Stimulated activated naive B cell treated with anti-CD40 and anti-IgM and Interleukin-4, amounts not matched to agents 10 μg/mL and 1 μg/mL and 100 μg/mL, for 72 hours (primary cell): ENCODE data around the gene OLFML2A.

Source experiments
- ATAC-seq, 2 donors: fragments of 150-1000 bp; cut with Tn5 transposase; replicated peaks; 2 replicates each; pipeline ENCODE4 v1.10.0; 2021; ENCODE audit warnings: moderate library complexity in 1 of 2
- DNase-seq: peaks from one replicate; pipeline ENCODE4 v3.0.0; 2021
- H3K27ac Mint-ChIP-seq: one replicate; pipeline ENCODE4 v1.8.0; 2022; ENCODE audit warnings: mild to moderate bottlenecking, mixed read lengths
- H3K27me3 Mint-ChIP-seq, 2 donors: one replicate each; pipeline ENCODE4 v1.8.0; 2022; ENCODE audit warnings: mixed read lengths in 2 of 2
- H3K36me3 Mint-ChIP-seq, 2 donors: one replicate each; pipeline ENCODE4 v1.8.0; 2022; ENCODE audit warnings: mixed read lengths in 2 of 2, mild to moderate bottlenecking in 1 of 2
- H3K4me1 Mint-ChIP-seq, 2 donors: one replicate each; pipeline ENCODE4 v1.8.0; 2022; ENCODE audit warnings: mixed read lengths in 2 of 2, mild to moderate bottlenecking in 1 of 2
- H3K4me3 Mint-ChIP-seq, 2 donors: one replicate each; pipeline ENCODE4 v1.8.0; 2022; ENCODE audit warnings: mild to moderate bottlenecking in 2 of 2, mixed read lengths in 2 of 2, moderate library complexity in 1 of 2
- H3K9me3 Mint-ChIP-seq, 2 donors: one replicate each; pipeline ENCODE4 v1.8.0; 2022; ENCODE audit warnings: mixed read lengths in 2 of 2, mild to moderate bottlenecking in 1 of 2

OLFML2A gene

DNA sequence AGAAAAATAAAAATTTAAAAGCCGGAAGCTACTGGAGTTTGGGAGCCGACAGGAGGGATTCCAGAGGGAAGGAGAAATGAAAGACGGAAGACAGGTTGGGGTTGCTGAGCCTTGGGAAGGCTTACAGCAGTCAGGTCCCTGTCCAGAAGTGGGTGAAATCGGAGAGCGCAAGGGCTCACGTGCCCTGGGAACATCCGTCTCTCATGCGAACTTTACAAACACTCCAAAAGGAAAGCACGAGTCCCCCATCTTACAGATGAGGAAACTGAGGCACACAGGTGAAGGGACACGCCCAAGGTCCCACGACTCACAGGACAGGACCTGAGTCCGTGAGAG is 347 bp upstream of the OLFML2A start:
- no peak for DNase-seq
- H3K27me3 Mint-ChIP-seq: peaks cover 18 to 29% of the 10 kb centered on the region in 2 donors
- H3K27ac Mint-ChIP-seq: peak overlapping the region; percentile 70
- peaks cover 8 to 29% of the 10 kb centered on the region in 2 donors for H3K4me1 Mint-ChIP-seq
- no peak for ATAC-seq
- no peaks in the 10 kb centered on the region for H3K36me3 Mint-ChIP-seq
- no peaks in the 10 kb centered on the region for H3K9me3 Mint-ChIP-seq
- peak overlapping the region; percentile 79 to 87 for H3K4me3 Mint-ChIP-seq

DNA sequence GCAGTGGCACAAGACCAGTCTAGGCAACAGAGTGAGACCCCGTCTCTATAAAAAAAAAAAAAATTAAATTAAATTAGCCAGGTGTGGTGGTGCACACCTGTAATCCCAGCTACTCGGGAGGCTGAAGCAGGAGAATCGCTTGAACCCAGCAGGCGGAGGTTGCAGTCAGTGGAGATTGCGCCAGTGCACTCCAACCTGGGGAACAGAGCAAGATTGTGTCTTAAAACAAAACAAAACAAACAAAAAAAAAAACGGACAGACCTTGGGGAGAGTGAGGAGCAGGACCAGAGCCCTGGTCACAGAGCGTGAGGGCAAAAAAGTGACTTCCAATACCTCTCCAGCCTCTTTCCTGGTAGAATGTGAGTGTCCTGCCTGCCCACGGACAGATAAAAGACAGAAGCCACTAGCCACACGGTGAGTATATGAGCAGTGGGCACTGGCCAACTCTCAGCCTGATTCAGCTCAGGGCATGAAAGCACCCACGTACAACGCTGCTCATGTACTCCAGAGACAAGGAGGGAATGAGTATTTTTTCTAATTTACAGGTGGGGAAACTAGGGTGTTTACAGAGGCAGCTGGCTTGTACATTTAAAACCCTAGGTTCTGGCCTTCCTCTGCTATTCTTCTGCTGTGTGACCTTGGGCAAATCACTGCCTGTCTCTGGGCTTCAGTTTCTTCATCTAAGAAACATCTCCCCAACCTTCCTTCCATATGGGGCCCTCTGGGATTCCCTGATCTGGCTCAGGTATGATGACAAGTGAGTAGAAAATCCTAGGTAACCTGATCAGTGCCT is 1.8 kb downstream of the OLFML2A start:
- DNase-seq: no peak
- H3K27ac Mint-ChIP-seq: no peak overlapping the region
- peaks cover 12 to 21% of the 10 kb centered on the region in 2 donors for H3K27me3 Mint-ChIP-seq
- no peaks in the 10 kb centered on the region for H3K36me3 Mint-ChIP-seq
- H3K4me3 Mint-ChIP-seq: no peak overlapping the region
- no peaks in the 10 kb centered on the region for H3K9me3 Mint-ChIP-seq
- no peak for ATAC-seq
- peaks cover 5 to 21% of the 10 kb centered on the region in 2 donors for H3K4me1 Mint-ChIP-seq

DNA sequence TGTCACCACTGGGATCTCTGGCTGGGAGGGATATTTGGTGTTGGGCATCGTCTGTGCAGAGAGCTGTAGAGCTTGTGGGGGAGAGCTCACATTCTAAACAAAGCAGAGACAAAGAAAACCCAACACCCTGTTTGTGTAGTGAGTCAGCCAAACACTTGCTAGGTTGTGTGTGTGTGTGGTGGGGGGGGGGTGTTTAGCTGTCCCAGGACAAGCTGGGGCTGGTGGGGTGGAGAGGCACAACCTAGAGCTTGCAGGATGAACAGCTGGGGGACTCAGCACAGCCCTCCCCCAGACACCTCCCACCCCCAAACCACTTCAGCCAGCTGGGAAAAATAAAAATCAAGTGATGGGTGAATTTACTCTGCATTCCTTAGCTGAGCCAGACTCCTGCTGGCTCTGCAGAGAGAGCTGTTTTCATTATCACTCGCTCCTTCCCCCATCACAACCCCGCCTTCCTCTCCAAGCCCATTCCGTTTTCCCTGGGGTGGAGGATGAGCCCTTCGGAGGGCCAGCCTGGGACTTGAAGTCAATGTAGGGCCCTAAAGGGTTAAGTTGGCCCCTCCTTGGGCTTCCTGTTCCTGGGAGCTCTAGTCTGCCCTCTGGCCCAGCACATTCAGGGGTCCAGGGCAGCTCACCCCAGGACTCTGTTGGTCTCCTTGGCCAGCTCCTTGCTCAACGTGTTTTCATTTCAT is 2.6 kb downstream of the OLFML2A start:
- H3K27ac Mint-ChIP-seq: no peak overlapping the region
- H3K27me3 Mint-ChIP-seq: peaks cover 12 to 21% of the 10 kb centered on the region in 2 donors
- DNase-seq (no peak), ATAC-seq (no peak)
- no peaks in the 10 kb centered on the region for H3K9me3 Mint-ChIP-seq
- H3K4me3 Mint-ChIP-seq: no peak overlapping the region
- H3K36me3 Mint-ChIP-seq: no peaks in the 10 kb centered on the region
- peaks cover 5 to 15% of the 10 kb centered on the region in 2 donors for H3K4me1 Mint-ChIP-seq

DNA sequence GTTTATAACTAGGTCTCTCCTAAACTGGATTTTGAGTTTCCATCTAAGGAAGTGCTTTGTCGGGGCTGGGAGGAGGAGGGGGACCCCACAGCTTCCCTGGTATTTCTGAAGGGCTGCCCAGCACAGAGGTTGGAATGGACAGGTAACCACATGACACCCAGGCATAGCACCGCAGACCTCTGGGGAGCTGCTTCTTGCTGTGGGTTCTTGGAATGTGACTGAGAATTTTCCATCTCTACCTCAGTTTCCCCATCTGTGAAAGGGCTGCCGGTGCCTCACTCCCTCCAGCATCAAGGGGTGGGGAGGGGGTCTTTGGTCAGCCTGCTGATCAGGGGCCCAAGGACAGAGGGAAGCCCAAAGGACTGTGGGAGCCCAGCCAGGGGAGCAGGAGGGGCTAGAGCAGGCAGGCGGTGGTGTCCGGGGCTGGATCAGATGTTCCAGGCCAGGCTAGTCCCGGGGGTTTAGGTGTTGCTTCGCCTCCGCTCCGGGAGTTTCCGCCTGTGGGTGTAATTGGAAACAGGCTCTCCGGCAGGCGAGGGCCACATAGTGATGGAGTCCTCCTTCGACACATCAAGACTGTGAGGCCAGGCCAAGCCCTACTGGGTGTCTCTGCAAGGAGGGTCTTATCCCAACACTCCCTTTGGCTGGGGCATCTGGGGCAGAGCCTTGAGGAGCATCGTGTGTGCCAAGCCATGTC is 3.3 kb downstream of the OLFML2A start:
- Mint-ChIP-seq H3K4me1 (peaks cover 5 to 11% of the 10 kb centered on the region in 2 donors), H3K27ac (no peak overlapping the region), H3K27me3 (peaks cover 12 to 21% of the 10 kb centered on the region in 2 donors), H3K36me3 (no peaks in the 10 kb centered on the region), H3K4me3 (no peak overlapping the region), H3K9me3 (no peaks in the 10 kb centered on the region)
- no peak for DNase-seq
- no peak for ATAC-seq

DNA sequence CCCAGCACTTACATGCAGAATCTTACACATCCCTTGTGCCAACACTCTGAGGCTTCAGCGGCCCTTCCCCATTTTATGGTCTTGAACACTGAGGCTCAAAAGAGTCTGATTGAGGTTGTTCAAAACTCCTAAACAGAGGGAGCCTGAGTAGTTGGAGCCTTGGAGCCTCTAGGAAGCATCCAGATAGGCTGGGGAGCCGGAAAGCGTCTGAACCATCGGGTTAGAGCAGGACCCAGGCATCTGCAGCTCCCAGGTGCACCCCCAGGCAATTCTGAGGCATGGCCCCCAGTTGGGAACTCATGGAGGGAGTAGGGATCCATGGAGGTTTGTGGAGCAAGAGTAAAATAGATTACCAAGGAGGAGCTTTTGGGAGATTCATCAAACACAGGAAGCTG is 3.8 kb downstream of the OLFML2A start:
- H3K36me3 Mint-ChIP-seq: no peaks in the 10 kb centered on the region
- H3K27ac Mint-ChIP-seq: no peak overlapping the region
- no peak overlapping the region for H3K4me3 Mint-ChIP-seq
- ATAC-seq: no peak
- H3K9me3 Mint-ChIP-seq: no peaks in the 10 kb centered on the region
- peaks cover 5 to 11% of the 10 kb centered on the region in 2 donors for H3K4me1 Mint-ChIP-seq
- H3K27me3 Mint-ChIP-seq: peaks cover 10 to 16% of the 10 kb centered on the region in 2 donors
- DNase-seq: no peak

DNA sequence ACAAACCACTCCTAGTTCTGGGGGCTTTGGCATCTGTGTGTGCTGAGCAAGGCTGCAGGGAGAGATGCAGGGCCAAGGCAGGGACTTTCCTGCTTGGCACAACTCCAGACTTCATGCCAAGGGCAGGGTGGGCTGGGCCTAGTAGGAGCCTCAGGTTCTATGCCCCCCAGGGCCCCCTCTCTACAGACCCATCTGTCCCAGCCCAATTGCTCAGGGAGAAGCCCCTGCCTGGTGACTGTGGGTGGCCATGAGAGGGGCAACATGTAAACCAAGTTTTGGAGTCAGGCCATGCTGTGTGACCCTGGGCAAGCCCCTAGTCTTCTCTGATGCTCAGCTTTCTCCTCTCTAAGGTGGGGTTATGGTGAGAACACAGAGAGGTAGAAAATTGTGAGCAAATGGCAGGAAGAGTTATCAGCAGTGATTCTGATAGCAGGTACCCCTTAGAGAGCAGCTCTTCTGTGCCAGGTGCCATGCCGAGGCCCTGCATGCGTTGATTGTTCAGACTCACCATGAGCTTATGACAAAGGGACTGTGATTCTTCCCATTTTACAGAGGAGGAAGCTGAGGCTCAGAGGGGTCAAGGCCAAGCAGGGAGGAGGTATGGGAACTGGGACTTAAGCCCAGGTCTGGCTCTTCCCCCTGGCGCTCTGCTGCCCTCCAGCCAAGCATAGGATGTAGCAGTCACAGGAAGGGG is 5.2 kb downstream of the OLFML2A start:
- no peaks in the 10 kb centered on the region for H3K36me3 Mint-ChIP-seq
- DNase-seq (no peak), ATAC-seq (no peak)
- H3K27me3 Mint-ChIP-seq: peaks cover 0 to 6% of the 10 kb centered on the region in 2 donors
- no peaks in the 10 kb centered on the region for H3K4me1 Mint-ChIP-seq
- H3K9me3 Mint-ChIP-seq: no peaks in the 10 kb centered on the region
- no peak overlapping the region for H3K27ac Mint-ChIP-seq
- H3K4me3 Mint-ChIP-seq: no peak overlapping the region

DNA sequence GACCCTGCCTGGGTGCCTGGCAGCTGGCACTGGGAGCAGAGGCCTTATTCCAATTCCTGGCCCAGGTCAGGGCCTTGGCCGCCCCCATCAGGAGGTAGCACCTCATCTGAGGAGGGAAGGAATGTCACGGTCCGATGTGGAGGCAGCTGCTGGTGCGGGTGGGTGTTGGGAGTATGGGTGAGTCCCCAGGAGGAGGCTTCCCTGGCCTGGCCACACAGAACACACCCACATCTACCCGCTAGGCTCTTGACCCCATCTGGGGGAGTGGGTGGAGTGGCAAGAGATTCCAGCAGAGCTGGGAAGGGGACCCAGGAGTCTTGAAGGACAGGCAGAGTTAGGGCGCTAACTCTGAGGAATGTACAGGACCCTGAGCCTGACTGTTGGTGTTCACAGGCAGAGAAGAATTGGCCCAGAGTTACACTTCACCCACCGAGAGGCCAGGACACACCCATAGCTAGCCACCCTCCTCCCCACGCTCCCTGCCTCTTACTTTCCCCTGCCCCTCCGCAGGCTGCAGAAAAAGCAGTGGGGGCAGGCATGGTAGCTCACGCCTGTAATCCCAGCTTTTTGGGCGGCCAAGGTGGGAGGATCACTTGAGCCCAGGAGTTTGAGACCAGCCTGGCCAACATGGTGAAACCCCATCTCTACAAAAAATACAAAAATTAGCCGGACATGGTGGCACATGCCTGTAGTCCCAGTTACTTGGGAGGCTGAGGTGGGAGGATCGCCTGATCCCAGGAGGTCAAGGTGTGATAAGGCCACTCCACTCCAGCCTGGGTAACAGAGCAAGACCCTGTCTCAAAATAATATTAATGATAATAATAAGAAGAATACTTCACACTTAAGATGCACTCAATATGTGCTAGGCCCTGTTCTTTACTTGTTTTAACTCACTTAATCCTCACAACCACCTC is 6.0 kb downstream of the OLFML2A start:
- ATAC-seq (no peak), DNase-seq (no peak)
- Mint-ChIP-seq H3K36me3 (no peaks in the 10 kb centered on the region), H3K27me3 (no peaks in the 10 kb centered on the region), H3K4me1 (no peaks in the 10 kb centered on the region), H3K27ac (no peak overlapping the region), H3K4me3 (no peak overlapping the region), H3K9me3 (no peaks in the 10 kb centered on the region)

DNA sequence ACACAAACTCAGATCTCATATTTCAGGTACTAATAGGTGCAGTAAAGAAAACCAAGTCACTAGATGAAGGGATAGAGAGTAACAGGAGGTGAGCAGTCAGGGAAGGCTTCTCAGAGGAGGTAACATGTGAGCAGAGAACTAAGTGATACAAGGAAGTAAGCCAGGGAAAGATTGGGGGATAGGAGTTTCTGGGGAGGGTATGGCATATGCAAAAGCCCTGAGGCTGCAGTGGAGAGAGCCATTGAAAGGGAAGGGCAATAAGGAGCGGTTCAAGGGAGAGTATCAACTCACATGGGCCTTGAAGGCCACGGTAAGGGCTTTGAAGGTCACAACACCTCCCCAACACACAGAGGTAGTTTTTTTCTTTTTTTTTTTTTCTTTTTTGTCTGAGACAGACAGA is 6.9 kb downstream of the OLFML2A start:
- H3K27ac Mint-ChIP-seq: no peak overlapping the region
- H3K4me3 Mint-ChIP-seq: no peak overlapping the region
- H3K27me3 Mint-ChIP-seq: no peaks in the 10 kb centered on the region
- no peaks in the 10 kb centered on the region for H3K36me3 Mint-ChIP-seq
- H3K4me1 Mint-ChIP-seq: no peaks in the 10 kb centered on the region
- no peak for DNase-seq
- ATAC-seq: no peak
- H3K9me3 Mint-ChIP-seq: no peaks in the 10 kb centered on the region

DNA sequence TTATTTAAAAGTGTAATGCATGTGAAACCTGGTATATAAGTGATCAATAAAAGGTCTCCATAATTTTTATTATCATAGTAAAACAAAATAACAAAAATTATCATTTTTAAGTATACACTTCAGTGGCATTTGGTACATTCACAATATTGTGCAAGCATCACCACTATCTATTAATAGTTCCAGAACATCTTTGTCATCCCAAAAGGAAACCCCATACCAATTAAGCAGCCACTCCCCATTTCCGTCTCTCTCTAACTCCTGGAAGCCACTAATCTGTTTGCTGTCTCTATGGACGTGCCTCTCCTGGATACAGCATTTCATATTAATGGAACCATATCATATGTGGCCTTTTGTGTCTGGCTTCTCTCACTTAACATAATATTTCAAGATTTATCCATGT is 7.6 kb downstream of the OLFML2A start:
- Mint-ChIP-seq H3K4me1 (no peaks in the 10 kb centered on the region), H3K4me3 (no peak overlapping the region), H3K27ac (no peak overlapping the region), H3K27me3 (no peaks in the 10 kb centered on the region), H3K9me3 (no peaks in the 10 kb centered on the region), H3K36me3 (no peaks in the 10 kb centered on the region)
- no peak for DNase-seq
- no peak for ATAC-seq

DNA sequence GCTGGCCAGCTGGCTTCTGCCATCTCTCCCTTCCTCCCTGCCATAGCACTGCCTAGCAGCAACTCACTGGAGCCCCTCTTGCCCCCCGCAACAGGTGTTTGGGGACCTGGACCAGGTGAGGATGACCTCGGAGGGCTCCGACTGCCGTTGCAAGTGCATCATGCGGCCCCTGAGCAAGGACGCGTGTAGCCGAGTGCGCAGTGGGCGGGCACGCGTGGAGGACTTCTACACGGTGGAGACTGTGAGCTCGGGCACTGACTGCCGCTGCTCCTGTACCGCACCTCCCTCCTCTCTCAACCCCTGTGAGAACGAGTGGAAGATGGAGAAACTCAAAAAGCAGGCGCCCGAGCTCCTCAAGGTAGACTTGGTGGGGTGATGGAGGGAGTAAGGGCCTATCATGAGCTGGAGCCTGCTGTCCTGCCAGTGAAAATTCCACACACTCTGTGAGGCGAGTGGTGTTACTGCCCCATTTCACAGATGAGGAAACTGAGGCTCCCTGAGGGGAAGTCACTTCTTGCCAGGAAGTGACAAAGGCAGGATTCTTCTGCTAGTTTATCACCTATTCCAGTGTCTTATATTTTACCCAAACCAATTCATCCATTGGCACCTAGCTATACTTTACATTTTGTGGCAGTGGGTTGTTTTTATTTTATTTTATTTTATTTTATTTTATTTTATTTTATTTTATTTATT is 10.1 kb downstream of the OLFML2A start:
- no peaks in the 10 kb centered on the region for H3K36me3 Mint-ChIP-seq
- no peak overlapping the region for H3K27ac Mint-ChIP-seq
- peaks cover 9 to 14% of the 10 kb centered on the region in 2 donors for H3K4me1 Mint-ChIP-seq
- H3K9me3 Mint-ChIP-seq: no peaks in the 10 kb centered on the region
- no peak for ATAC-seq
- H3K27me3 Mint-ChIP-seq: no peaks in the 10 kb centered on the region
- H3K4me3 Mint-ChIP-seq: no peak overlapping the region
- DNase-seq: no peak

DNA sequence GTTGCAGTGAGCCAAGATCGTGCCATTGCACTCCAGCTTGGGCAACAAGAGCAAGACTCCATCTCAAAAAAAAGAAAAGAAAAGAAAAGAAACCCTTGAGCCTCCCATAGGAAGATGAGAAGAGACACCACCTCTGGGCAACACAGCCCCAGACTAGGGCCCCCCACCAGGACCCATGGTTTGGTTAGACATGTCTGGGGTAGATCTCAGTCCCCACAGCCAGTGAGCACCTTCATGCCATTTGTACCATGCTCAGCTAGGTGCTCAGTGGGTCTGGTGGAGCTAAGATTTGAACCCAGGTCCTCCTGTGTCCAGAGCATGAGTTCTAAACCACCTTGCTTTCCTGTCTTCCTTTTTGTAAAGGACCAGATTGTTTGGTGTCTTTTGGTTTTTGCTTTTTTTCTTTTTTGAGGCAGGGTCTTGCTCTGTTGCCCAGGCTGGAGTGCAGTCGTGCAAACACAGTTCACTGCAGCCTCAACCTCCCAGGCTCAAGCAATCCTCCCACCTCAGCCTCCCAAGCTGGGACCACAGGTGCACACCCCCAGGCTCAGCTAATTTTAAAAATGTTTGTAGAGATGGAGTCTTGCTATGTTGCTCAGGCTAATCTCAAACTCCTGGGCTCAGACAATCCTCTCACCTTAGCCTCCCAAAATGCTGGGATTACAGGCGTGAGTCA is 11.7 kb downstream of the OLFML2A start:
- no peak for DNase-seq
- Mint-ChIP-seq H3K4me3 (no peak overlapping the region), H3K27ac (no peak overlapping the region), H3K9me3 (no peaks in the 10 kb centered on the region), H3K36me3 (no peaks in the 10 kb centered on the region), H3K4me1 (peaks cover 12 to 18% of the 10 kb centered on the region in 2 donors), H3K27me3 (no peaks in the 10 kb centered on the region)
- ATAC-seq: no peak

DNA sequence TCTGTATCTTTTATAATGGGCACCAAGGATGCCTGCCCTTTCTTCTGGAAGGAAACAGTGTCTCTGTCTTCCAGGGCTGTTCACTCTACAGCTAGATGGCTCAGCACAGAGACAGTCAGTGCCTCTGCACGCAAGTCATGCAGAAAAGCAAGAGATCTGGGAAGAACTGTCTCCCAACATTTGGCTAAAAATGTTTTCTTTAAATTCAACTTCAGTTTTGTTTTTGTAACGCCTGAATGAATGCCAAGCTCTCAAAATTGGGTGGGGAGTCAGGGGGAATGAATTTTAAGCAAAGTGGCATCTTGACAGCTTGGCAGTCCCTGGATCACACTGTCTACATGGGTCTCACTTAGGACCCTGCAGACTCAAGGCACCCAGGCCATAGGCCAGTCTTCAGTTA is 12.6 kb downstream of the OLFML2A start:
- H3K27me3 Mint-ChIP-seq: no peaks in the 10 kb centered on the region
- no peak for DNase-seq
- H3K9me3 Mint-ChIP-seq: no peaks in the 10 kb centered on the region
- no peaks in the 10 kb centered on the region for H3K36me3 Mint-ChIP-seq
- no peak overlapping the region for H3K27ac Mint-ChIP-seq
- no peak for ATAC-seq
- H3K4me3 Mint-ChIP-seq: no peak overlapping the region
- peaks cover 12 to 18% of the 10 kb centered on the region in 2 donors for H3K4me1 Mint-ChIP-seq

DNA sequence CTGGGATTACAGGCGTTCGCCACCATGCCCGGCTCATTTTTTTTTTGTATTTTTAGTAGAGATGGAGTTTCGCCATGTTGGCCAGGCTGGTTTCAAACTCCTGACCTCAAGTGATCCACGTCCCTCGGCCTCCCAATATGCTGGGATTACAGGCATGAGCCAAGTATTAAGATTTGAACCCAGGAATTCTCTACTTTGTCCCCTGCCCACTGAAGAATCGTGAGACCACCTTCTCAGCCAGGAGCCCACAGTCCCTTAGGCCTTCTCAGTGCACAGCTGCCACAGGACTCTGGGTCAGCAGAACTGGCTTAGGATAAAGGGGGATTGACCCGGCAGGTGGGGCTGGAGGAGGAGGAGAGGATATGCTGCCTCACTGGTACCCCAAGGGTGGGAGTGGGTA is 13.4 kb downstream of the OLFML2A start:
- no peaks in the 10 kb centered on the region for H3K36me3 Mint-ChIP-seq
- no peaks in the 10 kb centered on the region for H3K27me3 Mint-ChIP-seq
- H3K4me3 Mint-ChIP-seq: no peak overlapping the region
- peaks cover 12 to 21% of the 10 kb centered on the region in 2 donors for H3K4me1 Mint-ChIP-seq
- H3K9me3 Mint-ChIP-seq: no peaks in the 10 kb centered on the region
- DNase-seq: no peak
- no peak overlapping the region for H3K27ac Mint-ChIP-seq
- ATAC-seq: no peak
